Measurements from ENCODE around the gene ARHGAP42.
"Not testable (repeated sequence)": the region's sequence is repeated elsewhere in the genome, so short reads cannot be mapped to it uniquely, and the experiment has no call there.

The ARHGAP42 gene

DNA sequence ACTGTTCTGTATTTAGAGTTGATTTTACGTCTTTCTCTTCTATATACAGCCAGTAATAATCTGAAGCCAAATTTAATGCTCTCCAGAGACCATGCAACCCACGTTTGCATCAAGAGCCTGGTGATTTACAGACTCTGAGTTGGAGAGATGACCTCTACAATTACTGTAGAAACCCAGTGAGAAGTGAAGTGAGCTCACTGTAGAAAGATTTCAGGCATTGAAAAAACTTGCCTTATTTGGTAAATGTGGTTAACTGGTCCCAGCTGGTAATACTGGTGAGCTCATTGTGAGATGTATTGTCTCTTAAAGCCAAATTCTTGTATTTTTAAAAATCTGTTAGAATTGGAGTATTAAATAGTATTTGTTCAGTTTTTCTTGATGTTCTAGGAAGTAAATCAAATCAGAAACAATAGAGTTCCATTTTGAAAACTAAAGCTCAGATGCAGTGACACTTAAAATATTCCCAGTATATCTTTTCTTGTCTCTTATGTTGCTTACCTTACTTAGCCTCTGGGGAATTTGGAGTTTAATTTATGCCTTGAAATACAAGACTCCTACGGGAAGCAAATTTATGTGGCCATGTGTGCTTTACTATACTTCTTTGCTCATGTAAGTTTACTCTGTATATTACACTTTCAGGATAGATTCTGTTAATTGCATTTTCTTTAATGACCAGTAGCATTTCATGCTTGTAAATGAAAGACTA lies 189.9 kb downstream of the ARHGAP42 start:
- no peak for DNase-seq

DNA sequence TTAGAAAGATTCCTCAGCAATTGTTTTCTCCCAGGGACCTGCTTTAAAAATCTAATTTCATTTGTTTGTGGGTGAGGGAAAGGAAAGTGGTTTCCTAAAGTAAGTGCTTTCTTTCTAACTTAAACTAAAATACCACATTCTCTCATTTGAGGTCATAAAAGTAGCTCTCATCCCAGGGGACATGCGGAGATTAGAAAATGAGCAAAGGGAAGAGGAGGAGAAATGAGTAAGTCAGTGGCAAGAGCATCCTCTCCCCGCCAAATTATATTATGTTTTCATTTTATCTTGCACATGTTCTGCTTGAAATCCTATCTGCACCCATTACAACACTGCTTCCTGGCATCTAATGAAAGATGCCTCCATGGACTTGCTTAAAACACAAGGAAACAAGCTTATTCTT lies 191.4 kb downstream of the ARHGAP42 start:
- DNase-seq: no peak

DNA sequence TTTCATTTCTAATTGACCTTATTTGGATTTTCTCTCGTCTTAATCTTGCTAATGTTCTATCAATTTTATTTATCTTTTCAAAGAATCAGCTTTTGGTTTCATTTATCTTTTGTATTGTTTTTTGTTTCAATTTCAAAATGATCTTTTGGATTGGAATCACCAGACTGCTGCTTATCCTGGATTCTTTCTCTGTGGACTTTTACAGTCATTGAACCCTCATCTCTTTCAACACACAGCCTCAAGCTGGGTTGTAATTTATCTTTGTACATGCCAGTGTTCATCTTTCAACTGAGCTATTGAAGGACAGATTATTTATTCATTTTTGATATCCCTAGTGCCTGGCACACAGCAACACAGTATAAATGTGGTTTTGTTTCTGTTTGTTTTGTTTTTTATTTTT lies 195.9 kb downstream of the ARHGAP42 start:
- DNase-seq: no peak

DNA sequence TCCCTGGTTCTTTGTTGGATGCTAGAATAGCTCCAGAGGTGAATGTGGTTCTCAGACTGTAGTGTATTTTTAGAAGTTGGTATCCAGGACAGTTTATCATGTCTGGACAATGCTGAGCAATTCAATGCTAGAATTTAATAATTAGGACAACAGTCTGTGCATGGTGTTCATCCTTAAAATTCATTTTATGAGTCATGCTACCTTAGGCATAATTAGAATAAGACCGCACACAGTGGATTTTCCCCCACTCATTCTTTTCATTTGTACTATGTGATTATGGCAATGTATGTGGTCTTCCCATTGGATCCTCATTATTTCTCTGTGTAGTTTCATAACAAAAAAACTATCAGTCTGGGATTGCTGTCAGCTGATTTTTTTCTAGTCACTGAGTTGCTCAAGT lies 196.7 kb downstream of the ARHGAP42 start:
- no peak for DNase-seq

DNA sequence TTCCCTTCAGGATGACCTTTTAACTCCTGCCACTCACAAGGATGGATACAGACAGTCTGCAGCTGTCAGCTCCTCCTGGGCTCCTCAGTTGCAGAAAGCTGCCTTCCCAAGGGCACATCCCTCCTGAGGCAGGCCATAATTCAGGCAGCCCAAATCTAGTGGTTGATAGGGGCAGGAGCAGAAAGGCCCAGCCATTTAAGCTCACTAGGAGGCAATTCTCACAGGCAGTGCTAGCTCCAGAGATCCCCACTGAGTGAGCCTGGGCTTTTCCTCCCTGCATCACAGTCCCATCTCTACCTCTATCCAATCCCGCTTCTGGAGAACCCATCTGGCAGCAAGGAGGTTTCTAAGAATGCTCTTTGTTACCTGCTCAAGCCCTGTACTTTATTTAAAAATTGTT lies 200.6 kb downstream of the ARHGAP42 start:
- DNase-seq: no peak

DNA sequence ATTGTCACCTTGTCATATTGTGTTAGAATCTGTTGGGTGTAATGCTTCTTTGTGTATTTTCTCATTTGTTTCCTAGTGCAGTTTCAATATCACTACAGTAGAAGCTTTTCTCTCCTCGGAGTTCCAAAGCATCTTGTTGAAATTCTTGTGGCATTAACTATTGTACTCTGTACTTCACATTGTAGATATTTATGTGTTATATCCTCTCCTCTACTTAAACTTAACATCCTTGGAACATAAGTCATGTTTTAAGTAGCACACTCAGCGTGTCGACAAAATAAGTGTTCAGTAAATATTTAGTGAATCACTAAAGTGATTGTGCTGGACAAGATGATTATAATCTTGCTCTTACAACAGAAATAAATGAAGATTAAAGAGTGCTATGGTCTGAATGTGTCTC lies 201.7 kb downstream of the ARHGAP42 start:
- DNase-seq: no peak

DNA sequence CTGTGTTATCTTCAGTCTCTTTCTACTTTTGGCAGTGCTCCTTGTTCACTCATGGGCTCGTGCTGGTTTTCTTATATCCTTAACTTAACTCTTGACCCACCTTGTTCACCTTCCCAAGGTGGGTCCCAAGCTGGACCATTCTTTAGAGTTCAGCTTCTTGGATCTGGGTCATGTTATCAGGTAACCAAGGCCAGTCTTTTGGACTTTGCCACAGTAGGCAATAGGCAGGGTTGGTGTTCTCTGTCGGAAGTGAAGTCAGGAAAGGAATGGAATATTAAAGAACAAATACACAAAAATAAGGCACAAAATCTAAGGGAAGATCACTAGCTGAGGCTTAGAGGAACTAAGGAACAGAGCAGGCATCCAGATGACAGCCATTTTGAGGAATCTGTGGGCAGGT lies 202.7 kb downstream of the ARHGAP42 start:
- no peak for DNase-seq

DNA sequence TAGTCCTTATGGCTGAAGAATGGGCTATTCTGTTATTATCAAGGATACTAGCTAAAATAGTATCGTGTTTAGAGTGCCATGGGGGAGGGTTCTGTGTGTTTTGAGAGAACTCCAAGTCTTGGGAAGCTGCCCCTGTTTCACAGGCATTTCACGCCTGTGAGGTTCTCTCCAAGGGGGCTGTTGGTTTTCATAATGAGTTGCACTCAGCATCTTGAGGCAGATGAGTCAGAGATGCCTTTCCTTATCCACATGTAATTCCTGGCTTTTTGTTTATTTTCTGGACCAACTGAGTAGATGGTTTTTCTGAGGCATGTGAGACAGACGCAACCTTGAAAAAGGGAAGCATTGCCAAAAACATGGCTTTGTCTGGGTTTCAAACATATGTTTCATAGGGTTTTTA lies 203.7 kb downstream of the ARHGAP42 start:
- no peak for DNase-seq

DNA sequence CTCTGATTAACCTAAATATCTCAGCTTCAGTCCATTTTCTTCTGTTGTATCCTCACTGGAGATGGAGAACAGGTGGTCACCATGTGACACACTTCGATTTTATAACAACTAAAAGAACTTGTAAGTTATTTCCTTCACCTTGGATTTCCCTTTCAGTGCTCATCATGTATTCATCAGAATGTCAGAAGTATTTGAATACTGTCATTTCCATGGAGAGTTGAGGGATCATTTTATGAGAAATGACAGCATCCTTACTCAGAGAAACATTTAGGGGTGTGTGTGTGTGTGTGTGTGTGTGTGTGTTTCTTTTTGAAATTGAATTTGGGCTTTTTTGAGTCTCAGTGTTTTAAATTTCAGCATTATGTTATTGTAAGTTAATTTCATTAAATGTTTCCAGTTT lies 205.8 kb downstream of the ARHGAP42 start:
- DNase-seq: no peak

DNA sequence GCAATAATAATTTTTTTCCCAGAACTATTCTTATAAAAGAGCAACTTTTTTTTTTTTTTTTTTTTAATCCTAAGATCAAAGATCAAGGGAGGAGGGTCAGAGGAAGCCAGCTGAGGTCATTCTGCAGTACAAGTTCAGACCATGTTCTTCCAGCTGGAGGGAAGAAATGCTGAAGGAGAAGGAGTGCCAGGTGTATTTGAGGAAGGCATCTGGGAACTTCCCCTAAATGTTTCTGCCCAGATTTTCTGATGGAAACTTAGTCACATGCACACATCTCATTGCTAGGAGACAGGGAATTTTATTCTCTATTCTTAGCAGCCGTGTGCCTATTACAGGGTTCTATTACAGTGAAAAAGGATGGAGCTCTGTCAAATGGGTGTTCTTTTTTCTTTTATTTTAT lies 208.4 kb downstream of the ARHGAP42 start:
- no peak for DNase-seq

DNA sequence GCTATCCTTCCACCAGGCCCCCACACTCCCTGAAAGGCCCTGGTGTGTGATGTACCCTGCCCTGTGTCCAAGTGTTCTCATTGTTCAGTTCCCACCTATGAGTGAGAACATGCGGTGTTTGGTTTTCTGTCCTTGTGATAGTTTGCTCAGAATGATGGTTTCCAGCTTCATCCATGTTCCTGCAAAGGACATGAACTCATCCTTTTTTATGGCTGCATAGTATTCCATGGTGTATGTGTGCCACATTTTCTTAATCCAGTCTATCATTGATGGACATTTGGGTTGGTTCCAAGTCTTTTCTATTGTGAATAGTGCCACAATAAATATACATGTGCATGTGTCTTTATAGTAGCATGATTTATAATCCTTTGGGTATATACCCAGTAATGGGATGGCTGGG lies 208.9 kb downstream of the ARHGAP42 start:
- DNase-seq: not testable (repeated sequence)

DNA sequence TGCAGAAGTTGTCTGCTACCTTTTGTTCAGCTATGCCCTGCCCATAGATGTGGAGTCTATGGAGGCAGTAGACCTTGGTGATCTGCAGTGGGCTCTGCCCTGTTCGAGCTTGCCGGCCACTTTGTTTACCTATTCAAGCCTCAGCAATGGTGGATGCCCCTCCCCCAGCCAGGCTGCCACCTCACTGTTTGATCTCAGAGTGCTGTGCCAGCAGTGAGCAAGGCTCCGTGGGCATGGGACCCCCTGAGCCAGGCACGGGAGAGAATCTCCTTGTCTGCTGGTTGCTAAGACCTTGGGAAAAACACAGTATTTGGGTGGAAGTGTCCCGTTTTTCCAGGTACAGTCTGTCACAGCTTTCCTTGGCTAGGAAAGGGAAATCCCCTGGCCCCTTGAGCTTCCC lies 214.4 kb downstream of the ARHGAP42 start:
- not testable (repeated sequence) for DNase-seq

DNA sequence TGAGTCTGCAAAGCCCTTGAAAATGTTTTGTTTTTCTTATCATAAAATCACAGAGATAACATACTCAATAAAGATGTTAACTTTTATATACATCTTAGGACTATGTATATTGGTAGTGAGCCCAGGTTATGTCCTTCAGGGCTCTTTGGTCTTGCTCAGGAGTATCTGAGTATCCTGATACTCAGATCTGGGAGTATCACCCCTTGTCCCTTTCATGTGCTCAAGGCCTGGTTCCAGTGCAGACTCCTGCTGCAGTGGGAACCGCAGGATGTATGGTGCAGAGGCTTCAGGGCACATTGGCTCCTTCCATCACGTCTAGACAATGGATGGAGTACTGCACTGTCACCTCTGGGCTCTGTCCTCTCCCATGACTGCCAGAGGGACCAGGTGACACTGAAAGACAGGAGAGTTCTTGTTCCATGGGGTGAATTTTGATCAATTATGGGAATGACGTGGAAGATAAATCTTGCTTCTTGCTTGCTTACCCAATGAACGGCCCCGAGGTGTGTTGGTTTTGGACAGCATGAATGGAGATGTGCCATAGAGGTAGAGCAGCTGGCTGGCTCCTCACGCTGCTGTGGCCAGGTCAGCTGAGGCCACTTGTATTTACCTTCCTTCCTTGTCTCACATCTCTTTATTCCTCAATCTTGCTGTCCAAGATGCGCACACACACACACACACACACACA lies 215.5 kb downstream of the ARHGAP42 start:
- no peak for DNase-seq

DNA sequence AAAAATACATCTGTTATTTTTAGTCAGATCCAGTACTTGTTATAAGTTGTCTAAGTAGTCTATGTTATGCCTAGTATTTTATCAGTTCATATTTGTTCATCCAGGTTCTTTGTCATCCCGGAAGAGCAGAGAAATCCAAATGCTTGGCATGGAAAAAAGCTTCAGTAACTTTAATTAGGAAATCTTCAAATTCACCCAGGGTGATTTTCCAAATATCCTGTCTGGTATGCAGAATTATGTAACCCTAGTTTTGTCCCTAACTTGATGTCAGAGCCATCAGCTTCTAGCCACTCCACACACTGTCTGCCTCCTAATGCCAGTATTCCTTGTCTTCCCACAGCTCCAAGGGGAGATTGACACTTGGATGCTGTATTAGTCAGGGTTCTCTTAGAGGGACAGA lies 216.2 kb downstream of the ARHGAP42 start:
- no peak for DNase-seq

DNA sequence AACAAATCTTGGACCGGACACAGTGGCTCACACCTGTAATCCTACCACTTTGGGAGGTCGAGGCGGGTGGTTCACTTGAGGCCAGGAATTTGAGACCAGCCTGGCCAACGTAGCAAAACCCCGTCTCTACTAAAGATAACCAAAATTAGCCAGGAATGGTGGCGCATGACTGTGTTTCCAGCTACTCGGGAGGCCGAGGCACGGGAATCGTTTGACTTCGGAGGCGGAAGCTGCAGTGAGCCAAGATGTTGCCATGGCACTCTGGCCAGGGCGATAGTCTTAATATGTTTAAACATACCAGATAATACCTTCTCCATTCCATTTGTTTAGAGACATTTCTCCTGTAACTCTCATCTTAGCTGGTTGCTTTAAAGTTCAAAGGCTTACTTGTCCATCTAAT lies 218.6 kb downstream of the ARHGAP42 start:
- DNase-seq: no peak

DNA sequence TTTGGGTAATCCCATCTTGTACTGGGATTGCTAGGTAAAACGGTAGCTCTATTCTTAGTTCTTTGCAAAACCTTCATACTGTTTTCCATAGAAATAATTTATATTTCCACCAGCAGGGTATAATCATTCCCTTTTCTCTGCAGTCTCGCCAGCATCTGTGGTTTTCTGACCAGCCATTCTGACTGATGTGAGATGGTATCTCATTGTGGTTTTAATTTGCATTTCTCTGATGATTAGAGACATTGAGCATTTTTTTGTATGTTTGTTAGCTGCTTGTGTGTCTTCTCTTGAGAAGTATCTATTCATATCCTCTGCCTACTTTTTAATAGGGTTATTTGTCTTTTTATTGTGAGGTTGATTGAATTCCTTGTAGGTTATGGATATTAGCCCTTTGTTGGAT lies 221.7 kb downstream of the ARHGAP42 start:
- DNase-seq: no peak

DNA sequence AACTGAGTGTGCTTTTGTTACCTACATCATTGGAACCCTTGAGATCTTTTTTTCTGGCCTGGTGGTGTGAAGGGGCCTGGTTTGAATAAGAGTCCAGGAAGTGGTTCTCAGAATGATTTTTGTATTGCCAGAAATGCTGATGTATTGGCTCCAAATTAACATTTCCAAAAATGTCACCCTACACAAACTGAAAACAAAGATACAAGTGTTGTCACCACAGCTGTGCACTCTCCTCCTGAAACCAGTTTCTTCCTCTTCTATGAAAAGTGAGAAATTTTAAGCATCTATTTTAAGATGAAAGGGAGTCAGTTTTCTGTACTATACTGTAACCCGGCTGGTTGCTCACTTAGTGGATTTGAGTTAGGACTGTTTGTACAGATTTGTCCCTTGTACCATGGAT lies 223.7 kb downstream of the ARHGAP42 start:
- DNase-seq: no peak

DNA sequence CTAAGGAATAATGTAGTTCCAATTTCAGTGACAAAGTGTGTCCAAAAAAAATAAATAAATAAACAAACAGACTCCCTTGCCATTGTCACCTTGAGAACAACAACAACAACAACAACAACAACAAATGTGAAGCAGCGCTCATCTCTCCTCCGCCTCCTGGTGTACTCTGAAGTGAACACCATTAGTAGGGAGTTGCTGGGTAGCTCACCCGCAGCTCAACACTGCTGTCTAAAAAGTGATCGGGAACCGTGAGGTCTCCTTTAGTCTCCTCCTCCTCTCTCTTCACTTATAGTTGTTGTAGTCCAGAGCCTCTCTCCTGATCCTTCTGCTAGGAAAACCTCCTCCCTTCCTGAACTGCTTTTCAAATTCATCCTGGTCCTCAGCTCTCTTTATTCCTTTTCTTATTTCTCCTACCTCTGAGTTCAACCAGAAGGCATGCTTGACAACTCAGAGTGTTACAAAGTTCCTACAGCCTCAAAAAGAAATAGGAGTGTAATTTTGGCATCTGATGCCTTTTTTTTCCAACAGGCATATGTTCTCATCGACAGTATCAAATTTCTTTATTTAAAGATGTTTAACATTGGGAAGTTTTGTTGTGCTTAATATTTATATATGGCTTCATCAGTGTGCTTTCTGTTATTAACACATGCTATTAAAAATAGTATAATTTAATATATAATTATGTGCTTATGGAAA lies 227.5 kb downstream of the ARHGAP42 start:
- DNase-seq: no peak

DNA sequence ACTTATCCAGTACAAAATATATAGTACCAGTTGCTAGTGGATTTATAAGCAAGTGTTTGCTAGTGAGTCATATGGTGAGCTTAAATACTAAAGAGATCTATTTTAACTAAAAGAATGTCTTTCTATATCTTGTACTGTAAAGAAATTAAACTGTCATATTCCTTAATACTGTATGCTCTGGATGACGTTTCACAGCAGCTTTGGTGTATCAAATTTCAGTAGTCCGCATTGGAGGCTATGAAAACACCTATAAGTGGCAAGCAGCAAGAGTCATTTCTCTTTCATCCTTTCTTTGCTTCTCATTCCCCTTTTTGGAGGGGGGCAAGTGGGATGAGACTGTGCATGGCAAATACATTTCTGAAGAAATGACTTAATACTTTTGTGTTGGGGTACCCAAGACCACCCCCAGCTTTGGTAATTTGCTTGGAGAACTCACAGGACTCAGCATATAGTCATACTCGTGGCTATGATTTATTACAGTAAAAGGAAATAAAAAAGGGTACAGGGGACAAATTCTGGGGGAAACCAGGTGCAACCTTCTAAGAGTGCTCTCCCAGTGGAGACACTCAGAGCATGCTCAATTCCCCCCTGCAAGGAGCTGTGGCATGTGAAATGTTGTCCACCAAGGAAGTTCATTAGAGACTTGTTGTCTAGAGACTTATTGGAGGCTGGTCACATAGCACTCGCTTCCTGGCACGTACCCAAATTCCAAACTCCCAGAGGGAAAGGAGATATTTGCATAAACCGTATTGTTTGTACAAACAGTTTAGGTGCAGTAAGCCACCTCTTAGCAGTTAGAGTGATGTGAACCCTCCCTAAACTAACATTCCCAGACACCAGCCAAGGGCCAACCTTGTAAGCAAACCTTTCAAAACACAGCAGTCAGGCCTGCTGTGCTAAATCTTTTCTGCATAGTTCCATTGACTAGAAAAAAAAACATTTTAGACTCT lies 231.7 kb downstream of the ARHGAP42 start:
- no peak for DNase-seq

DNA sequence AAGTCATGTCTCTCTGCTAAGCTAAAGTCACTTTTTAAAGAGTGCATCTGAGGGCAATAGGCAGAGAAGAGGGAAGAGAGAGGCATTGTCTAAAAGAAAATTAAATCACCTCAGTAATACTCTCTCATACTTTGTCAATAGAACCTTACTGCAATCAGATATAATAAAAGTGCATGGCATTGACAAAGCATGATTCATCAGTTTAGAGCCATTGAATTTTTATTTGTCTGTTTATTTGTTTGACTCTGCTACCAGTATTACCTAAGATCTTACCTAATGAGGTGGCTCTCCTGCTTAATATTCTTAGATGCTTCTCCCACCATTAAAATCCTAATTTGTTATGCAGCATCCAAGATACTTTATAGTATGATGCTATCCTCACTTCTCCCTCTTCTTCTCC lies 233.5 kb downstream of the ARHGAP42 start:
- no peak for DNase-seq

DNA sequence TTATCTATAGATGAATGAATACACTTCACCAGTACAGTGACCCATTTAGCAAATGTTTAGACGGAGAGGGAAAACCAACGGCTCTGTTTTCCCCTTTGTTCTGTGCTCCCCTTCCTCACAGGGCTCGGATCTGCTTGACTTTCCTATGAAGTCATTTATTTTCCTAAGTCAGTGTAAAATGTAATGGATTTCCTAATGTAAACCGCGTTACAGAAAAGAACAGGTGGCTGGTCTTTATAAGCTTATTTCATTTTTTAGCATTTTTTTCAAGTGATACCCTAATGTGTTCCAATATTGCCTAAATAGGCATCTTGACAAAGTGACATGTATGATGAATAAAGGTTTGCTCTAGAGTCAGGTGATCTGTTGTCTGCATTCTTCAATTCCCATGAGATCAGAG lies 235.0 kb downstream of the ARHGAP42 start:
- no peak for DNase-seq

DNA sequence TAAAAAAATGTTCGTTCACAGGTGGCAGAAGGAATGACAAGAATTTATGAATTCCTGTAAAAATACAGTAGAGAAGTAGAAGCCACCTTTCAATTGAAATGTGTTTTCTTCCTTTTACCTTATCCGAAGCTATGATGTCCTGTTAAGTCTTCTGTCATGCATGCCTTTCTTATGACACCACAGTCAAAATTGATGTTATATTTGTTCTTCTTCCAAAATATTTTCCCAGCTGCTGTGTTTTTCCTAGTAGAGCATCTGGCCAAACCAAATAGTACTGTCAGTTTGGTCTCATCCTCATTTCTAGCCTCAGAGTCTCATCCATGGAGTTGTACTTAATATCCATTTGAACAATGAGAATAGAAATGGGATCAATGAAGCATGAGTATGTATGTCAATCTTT lies 236.5 kb downstream of the ARHGAP42 start:
- no peak for DNase-seq

DNA sequence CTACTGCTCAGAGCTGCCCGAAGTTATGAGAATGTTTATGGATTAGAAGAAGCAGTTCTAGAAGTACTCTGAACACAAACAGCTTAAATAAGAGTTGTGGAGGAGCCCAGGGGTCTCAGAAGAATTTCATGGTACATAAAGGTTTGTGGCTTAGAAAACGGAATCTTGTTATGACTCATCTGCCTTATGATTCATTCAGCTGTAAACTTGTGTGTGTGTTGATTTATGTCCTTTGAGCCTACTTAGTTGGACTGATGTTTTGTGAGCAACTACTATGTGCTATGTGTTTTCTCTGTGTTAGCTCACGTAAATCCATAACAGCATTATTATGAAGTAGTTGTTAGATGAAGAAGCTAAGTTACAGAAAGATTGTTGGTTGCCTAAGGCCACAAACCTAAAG lies 238.8 kb downstream of the ARHGAP42 start:
- DNase-seq: no peak
